ENCODE results near the gene CCDC33. TPM values are rescaled to one million over a fixed set of nuclear protein-coding genes. Genes with fewer than 3 reads are reported as not detected.
A peak's percentile ranks its signal among the peaks of the same experiment; 100 is the strongest.

Gene CCDC33
- total and polyA plus RNA-seq, 2 experiments from 2014 or later, result 2.6 to 2.8 TPM

- peaks cover 83% of the 10 kb centered on the region for H3K4me1 Mint-ChIP-seq
- H3K4me3 Mint-ChIP-seq, result peak overlapping the region; percentile 45; the same call in 2 of the 3 replicates
- H3K27ac ChIP-seq (ENCODE audit: low read depth), result no peak overlapping the region; the same call in 1 of the 2 replicates
- peak overlapping the region; percentile 77 for H3K4me2 ChIP-seq
- peaks cover 39% of the 10 kb centered on the region for H3K27me3 Mint-ChIP-seq (ENCODE audit: insufficient read depth, low read depth, poor library complexity)
- no peaks in the 10 kb centered on the region for H3K36me3 ChIP-seq (ENCODE audit: insufficient read depth)
- H3K4me3 ChIP-seq, result peak overlapping the region; percentile 38
- TF ChIP-seq CTCF (conservative IDR thresholded peaks at IDR 0.05; ENCODE audit: low read depth in 2 of 2), result 0 out of 4 replicates have a peak, but pooled peaks have one; percentile 10 to 14
- no peak for TF ChIP-seq REST (IDR thresholded peaks at IDR 0.05; ENCODE audit: unreplicated experiment)
- TF ChIP-seq ZNF331 (CRISPR knock-in tag; IDR thresholded peaks at IDR 0.05; ENCODE audit: low read depth), result no peak
- no peaks in the 10 kb centered on the region for H4K20me1 ChIP-seq (replicated peaks; ENCODE audit: insufficient read depth)
- ATAC-seq (peak; percentile 6), DNase-seq (ENCODE audit: low spot score) (no peak)
- peaks cover 63% of the 10 kb centered on the region for H3K4me1 ChIP-seq (ENCODE audit: insufficient read depth)
- H3F3A ChIP-seq (replicated peaks; ENCODE audit: low read depth), result peaks cover 5% of the 10 kb centered on the region
- no peak overlapping the region for H2AFZ ChIP-seq
- no peaks in the 10 kb centered on the region for H3K79me2 ChIP-seq (replicated peaks; ENCODE audit: insufficient read depth)
- peaks cover 27% of the 10 kb centered on the region for H3K36me3 Mint-ChIP-seq (ENCODE audit: low read depth)
- H3K9me2 ChIP-seq (ENCODE audit: insufficient read depth), result no peaks in the 10 kb centered on the region
- no peak overlapping the region; the same call in 1 of the 2 replicates for H3K27ac Mint-ChIP-seq
- H3K9me3 Mint-ChIP-seq, result no peaks in the 10 kb centered on the region; the same call in 1 of the 3 replicates
- peaks cover 30% of the 10 kb centered on the region for H3K27me3 ChIP-seq (ENCODE audit: insufficient read depth)
These were observed 26.6 kb upstream of the CCDC33 start for GRCh38 chr15:74209560-74209958.

GRCh38 chr15:74209997-74210671 lies 26.0 kb upstream of the CCDC33 start:
- DNase-seq (ENCODE audit: low spot score), result no peak
- Mint-ChIP-seq H3K4me3 (no peak overlapping the region; the same call in 2 of the 3 replicates), H3K27ac (no peak overlapping the region; the same call in 1 of the 2 replicates), H3K4me1 (peaks cover 83% of the 10 kb centered on the region), H3K36me3 (ENCODE audit: low read depth) (peaks cover 26% of the 10 kb centered on the region), H3K27me3 (ENCODE audit: insufficient read depth, low read depth, poor library complexity) (peaks cover 41% of the 10 kb centered on the region), H3K9me3 (no peaks in the 10 kb centered on the region; the same call in 1 of the 3 replicates)
- peaks cover 65% of the 10 kb centered on the region for H3K4me1 ChIP-seq (ENCODE audit: insufficient read depth)
- H3K27ac ChIP-seq (ENCODE audit: low read depth), result no peak overlapping the region
- H3K27me3 ChIP-seq (ENCODE audit: insufficient read depth), result peaks cover 27% of the 10 kb centered on the region
- H3K9me2 ChIP-seq (ENCODE audit: insufficient read depth), result no peaks in the 10 kb centered on the region
- no peak for ATAC-seq
- H3K36me3 ChIP-seq (ENCODE audit: insufficient read depth), result no peaks in the 10 kb centered on the region
- no peaks in the 10 kb centered on the region for H4K20me1 ChIP-seq (replicated peaks; ENCODE audit: insufficient read depth)
- H2AFZ ChIP-seq, result no peak overlapping the region
- H3F3A ChIP-seq (replicated peaks; ENCODE audit: low read depth), result peaks cover 9% of the 10 kb centered on the region
- H3K4me2 ChIP-seq, result peak overlapping the region; percentile 77
- H3K79me2 ChIP-seq (replicated peaks; ENCODE audit: insufficient read depth), result no peaks in the 10 kb centered on the region
- peak overlapping the region; percentile 38; the same call in 1 of the 2 replicates for H3K4me3 ChIP-seq
- TF ChIP-seq CTCF (conservative IDR thresholded peaks at IDR 0.05; ENCODE audit: low read depth in 2 of 2), result no peak
- no peak for TF ChIP-seq ZNF331 (CRISPR knock-in tag; IDR thresholded peaks at IDR 0.05; ENCODE audit: low read depth)
- no peak for TF ChIP-seq REST (IDR thresholded peaks at IDR 0.05; ENCODE audit: unreplicated experiment)
- no peak for TF ChIP-seq JUNB (IDR thresholded peaks at IDR 0.05; ENCODE audit: unreplicated experiment)
- no peak for TF ChIP-seq STAT1 (IDR thresholded peaks at IDR 0.05; ENCODE audit: unreplicated experiment)
- TF ChIP-seq ETS1 (IDR thresholded peaks at IDR 0.05), result no peak
- TF ChIP-seq EZH2phosphoT487 (IDR thresholded peaks at IDR 0.05; ENCODE audit: unreplicated experiment), result no peak

All from GM23338 (cell line).